Heart left ventricle (tissue), 13 donors: ENCODE results near the gene VPS37D.

Source experiments
- CTCF ChIP-seq, 12 donors: fragments of 200-600 bp; sonication (generic) in 4 of 12; IDR thresholded peaks; one replicate each; pipeline versions ENCODE4 v1.5.0 to v1.8.0; 2018 to 2022; ENCODE audit warnings: antibody characterized with exemption in 12 of 12, mild to moderate bottlenecking in 5 of 12
- POLR2A ChIP-seq, 2 donors: fragments of 450-650 bp; IDR thresholded peaks; one replicate each; pipeline ENCODE4 v1.6.1; 2017; ENCODE audit warnings: antibody characterized with exemption in 2 of 2, mild to moderate bottlenecking in 2 of 2, moderate library complexity in 2 of 2
- donor health status: ischemic (EF 13 %, LVEDD 7.1; RV severe dilation, severe dysfunction).
- donor health status: DM: no; HTN: yes; CAD: no.
- donor health status: DM: no; HTN: no; CAD: no.
- donor health status: ischemic (EF 25% LVEDD 6.9; RV normal size, moderate dysfunction).
- donor health status: ischemic (EF 25% LVEDD 5.7; RV mildly dilated, moderate dysfunction).
- donor health status: ischemic (EF 35%, LVEDD 5.7; RV mildly dilated, moderate dysfunction).
- donor health status: nonischemic (EF 11% LVEDD 7.7; RV severe dilation, severe dysfunction).
- donor health status: DM: yes; HTN: yes; CAD: no.
- donor health status: PGD.
- donor health status: ischemic (EF 29% LVEDD 5.4; RV normal size, mild dysfunction).
- donor health status: nonischemic (EF 23%, LVEDD 6.1; RV moderate dilation, normal function).

- TF ChIP-seq CTCF (IDR thresholded peaks at IDR 0.05) (no peak), POLR2A (IDR thresholded peaks at IDR 0.05) (no peak)
These were observed 40.8 kb upstream of the VPS37D start for GRCh38 chr7:73626814-73627213.
